DMS114 treated with DMSO at 0.1 percent for 48 hours (cell line): ENCODE measurements around the gene GBGT1.

Source experiments
- DNase-seq: peaks from one replicate; lab custom pipeline; 2025; ENCODE audit not compliant: unreplicated experiment; lab: John Stamatoyannopoulos, UW

GBGT1 gene

DNA sequence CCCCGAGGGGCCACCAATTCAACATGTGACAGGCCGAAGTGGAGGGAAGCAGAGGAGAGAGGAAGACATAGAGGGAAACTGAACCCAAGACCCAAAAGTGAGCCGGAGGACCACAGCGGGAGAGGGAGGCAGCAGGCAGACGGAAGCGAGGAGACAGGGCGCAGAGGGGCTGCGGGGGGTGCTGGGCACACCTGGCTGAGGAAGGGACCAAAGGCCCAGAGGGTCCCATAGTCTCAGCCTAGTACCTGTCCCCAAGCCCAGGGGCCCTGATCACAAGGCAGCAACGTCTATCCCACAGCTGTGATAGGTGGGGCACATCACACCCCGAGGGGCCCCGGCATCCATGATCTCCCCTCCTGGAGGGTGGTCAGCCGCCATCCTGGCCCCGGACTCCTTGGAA lies 35.6 kb downstream of the GBGT1 start:
- no peak for DNase-seq

- no peak for DNase-seq
Observed at GRCh38 chr9:133127340-133127981, 36.3 kb downstream of the GBGT1 start.

DNA sequence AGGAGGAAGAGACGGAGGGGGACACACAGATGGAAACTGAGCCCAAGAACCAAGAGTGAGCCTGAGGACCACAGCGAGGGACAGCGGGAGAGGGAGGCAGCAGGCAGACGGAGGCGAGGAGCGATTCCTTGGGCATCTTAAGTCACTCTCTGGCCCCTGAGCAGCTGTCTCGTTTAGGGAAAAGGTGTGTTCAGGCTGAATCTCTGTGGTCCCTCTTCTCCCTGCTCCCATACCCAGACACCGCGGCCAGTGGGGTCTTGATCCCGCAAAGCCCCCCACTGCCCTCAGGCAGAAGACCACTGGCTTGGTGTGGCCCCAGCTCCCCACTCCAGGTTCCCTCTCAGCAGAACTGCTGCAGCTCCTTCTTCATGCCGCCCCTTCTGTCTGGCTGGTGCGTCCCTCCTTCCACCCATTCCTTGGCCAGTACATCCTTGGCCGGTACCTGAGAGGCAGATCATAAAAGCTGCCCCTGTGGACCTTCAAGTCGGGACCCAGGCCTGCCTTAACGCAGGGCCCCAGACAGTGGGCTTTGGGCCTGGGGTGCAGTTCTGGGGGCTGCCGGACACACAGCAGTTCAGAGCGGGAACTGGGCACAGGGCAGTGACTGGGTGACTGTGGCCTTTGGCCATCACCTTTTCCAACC lies 36.9 kb downstream of the GBGT1 start:
- no peak for DNase-seq

DNA sequence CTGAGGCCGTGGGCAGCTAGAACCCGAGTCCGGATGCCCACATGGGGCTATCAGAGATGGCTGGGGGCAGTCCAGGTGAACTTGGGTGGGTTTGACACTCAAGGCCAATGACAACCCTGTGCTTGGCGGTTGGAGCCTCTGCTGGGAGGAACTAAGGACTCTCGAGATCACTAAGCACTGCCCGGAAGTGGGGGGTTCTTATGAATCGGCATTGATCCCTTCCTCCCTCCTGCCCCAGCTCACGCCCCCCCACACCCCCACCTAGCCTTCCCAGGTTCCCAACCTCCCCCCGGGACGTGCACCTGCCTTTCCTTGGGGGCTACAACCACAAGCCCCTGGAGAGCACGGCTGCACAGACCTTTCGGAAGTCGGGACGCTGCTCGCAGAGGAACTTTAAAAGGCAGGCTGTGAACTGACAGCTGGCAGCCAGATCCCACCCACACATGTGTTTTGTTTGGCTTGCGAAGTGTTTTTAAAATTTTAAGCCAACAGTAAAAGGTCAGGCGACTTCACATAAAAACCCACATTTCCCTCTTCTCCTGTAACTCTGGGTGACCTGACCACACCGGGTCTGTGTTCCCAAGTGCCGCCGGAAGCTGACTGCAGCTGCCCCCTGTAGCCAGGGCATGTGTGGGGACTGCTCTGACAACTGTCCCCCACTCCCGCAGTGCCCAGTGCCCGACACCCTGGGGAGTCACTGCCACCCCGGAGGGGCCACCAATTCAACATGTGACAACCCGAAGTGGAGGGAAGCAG lies 37.6 kb downstream of the GBGT1 start:
- DNase-seq, result no peak

- DNase-seq, result no peak
Observed at GRCh38 chr9:133124907-133125275, 38.8 kb downstream of the GBGT1 start.

- DNase-seq, result no peak
Observed at GRCh38 chr9:133124123-133124906, 39.4 kb downstream of the GBGT1 start.

- DNase-seq, result no peak
Observed at GRCh38 chr9:133122935-133123611, 40.6 kb downstream of the GBGT1 start.

GRCh38 chr9:133122605-133122934 lies 41.1 kb downstream of the GBGT1 start:
- DNase-seq, result no peak

GRCh38 chr9:133121915-133122550 lies 41.7 kb downstream of the GBGT1 start:
- no peak for DNase-seq

DNA sequence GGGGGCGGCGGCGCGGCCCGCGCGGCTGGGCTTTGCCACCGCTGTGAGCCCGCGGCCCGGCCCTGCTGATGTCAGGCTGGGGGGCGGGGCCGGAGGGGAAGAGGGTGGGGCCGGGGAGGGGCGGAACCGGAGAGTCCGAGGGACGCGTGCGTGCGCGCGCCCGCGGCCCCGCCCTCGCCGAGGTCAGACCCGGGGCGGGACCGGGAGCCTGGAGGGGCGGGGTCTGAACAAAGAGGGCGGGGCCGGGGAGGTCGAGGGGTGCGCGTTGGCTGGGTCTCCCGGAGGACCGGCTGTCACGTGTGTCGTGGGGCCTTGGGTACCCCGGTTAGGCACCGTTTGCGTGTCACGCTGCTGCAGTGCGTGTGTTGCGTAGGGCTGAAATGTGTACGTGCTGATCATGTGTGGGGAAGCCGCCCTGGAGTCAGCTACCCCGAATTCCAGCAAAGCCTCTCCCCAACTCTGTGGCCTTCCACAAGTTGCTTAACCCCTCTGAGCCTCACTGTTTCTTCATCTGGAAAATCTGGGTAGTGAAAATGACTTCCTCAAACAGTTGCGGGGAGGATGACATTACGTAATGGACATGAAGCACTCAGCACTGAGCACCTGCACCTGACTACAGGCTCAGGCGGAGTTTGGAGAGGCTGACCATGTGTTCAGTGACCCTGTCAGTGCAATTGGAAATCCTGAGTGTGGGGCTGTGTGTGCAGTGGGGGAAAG lies 42.4 kb downstream of the GBGT1 start, which contains the start of gene RALGDS:
Gene RALGDS (minus strand): TSS at position 43 of the 717 bp plus-strand sequence. CDS start 86 bp downstream, outside the sequence.
- peak; percentile 14 for DNase-seq

GRCh38 chr9:133120501-133121197 lies 43.1 kb downstream of the GBGT1 start:
- no peak for DNase-seq

GRCh38 chr9:133119846-133120500 lies 43.7 kb downstream of the GBGT1 start:
- no peak for DNase-seq

DNA sequence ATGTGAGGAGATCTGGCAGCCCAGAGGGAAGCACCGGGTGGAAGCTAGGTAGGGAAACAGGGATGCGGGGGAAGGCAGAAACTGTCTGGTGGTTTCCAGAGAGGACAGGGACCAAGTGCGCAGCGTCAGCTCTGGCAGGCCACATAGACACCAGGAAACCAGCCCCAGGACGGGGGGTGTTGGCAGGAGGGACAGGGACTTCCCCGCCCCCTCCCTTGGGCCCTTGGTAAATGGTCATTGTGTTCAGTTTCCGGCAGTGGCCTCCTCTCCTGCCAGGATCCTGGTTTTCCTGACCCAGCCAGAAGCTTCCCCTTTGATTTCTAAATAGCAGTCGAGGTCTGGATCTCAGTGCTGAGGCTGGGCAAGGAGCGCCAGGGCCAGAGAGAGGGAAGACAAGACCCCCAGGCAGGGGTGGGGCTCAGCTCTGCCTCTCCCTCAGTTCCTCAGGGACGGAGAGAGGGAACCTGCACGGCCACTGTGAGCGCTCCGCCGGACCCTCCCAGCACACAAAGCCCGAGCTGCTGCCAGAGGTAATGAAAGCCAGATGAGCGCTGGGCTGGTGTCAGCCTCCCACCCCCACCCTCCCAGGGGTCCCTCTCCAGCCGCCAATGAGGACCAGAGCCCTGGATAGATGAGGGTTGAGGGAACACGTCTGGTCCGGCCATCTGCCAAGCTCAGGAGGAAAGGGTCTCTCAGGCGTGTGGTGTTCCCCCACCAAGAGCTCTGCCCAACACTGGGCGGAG lies 44.4 kb downstream of the GBGT1 start:
- DNase-seq, result no peak

DNA sequence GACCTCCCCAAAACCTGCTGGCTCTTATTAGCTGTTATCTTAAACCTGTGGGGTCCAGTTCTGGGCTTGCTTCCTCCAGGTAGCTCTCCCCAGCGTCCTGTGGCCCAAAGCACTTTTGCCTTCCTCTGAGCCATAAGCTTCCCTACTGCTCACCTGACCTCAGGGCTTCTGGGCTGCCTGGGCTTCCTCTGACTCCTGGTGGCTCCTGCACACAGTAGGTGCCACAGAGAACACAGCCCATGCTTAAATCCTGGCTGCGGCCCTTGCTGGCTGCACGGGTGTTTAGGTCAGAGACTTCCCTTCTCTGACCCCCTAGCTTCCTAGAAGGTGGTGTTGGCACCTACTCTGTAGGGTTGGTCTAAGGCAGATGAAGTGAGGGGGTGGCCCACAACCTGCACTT lies 45.1 kb downstream of the GBGT1 start:
- no peak for DNase-seq

DNA sequence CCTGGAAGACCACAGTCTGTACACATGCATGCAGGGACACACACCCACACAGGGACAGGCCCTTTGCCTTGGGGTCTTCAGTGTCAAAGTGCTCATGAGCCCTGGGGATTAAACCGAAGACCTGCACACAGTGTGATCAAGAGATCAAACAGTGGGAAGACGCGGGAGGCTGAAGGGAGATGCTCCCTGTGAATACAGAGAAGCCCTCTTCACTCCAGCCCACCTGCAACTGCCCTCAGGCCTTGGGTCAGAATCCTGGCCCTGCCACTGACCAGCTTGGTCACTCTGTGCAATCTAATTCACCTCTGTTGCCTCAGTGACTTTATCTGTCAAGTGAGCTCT lies 45.6 kb downstream of the GBGT1 start:
- DNase-seq, result no peak

GRCh38 chr9:133117271-133118178 lies 46.2 kb downstream of the GBGT1 start:
- DNase-seq, result no peak
